Measurements from ENCODE around the gene POLD3. TPM values are rescaled to one million over a fixed set of nuclear protein-coding genes. Genes with fewer than 3 reads are reported as not detected.

POLD3 gene
- total RNA-seq, 4 donors from 2014 or later: 9.0 to 21.9 (median 12.8) TPM

GRCh38 chr11:74641289-74641688, 48.9 kb downstream of the POLD3 start:
- H3K9me3 ChIP-seq: no peaks in the 10 kb centered on the region
- peaks cover 0 to 8% (median 0%) of the 10 kb centered on the region in 4 donors for H3K4me1 ChIP-seq
- H3K4me3 ChIP-seq: no peak overlapping the region
- no peaks in the 10 kb centered on the region for H3K27me3 ChIP-seq
- WGBS, 2 donors: 81 to 88% methylated on average over 8 of the region's 8 CpGs
- DNase-seq (ENCODE audit: low spot score in 2 of 2): no peak
- TF ChIP-seq POLR2A (IDR thresholded peaks at IDR 0.05) (no peak), EP300 (IDR thresholded peaks at IDR 0.05) (no peak), CTCF (IDR thresholded peaks at IDR 0.05) (no peak)
- H3K27ac ChIP-seq: no peak overlapping the region
- H3K36me3 ChIP-seq: peaks cover 0 to 48% (median 10%) of the 10 kb centered on the region in 3 donors

- Histone ChIP-seq H3K4me3 (no peak overlapping the region), H3K9me3 (no peaks in the 10 kb centered on the region), H3K4me1 (peaks cover 0 to 8% (median 0%) of the 10 kb centered on the region in 4 donors), H3K27ac (no peak overlapping the region), H3K36me3 (peaks cover 0 to 45% (median 10%) of the 10 kb centered on the region in 3 donors), H3K27me3 (no peaks in the 10 kb centered on the region)
- no peak for DNase-seq (ENCODE audit: low spot score in 2 of 2)
- WGBS, 2 donors: 89 to 96% methylated on average over 4 of the region's 4 CpGs
- TF ChIP-seq POLR2A (IDR thresholded peaks at IDR 0.05) (no peak), CTCF (IDR thresholded peaks at IDR 0.05) (no peak), EP300 (IDR thresholded peaks at IDR 0.05) (no peak)
Observed at GRCh38 chr11:74641905-74642304, 49.5 kb downstream of the POLD3 start.

- peaks cover 0 to 8% (median 0%) of the 10 kb centered on the region in 4 donors for H3K4me1 ChIP-seq
- 95 to 98% methylated on average over 5 of the region's 5 CpGs for WGBS, 2 donors
- no peaks in the 10 kb centered on the region for H3K9me3 ChIP-seq
- no peak for DNase-seq (ENCODE audit: low spot score in 2 of 2)
- H3K36me3 ChIP-seq: peaks cover 0 to 43% (median 10%) of the 10 kb centered on the region in 3 donors
- no peak overlapping the region for H3K27ac ChIP-seq
- H3K27me3 ChIP-seq: no peaks in the 10 kb centered on the region
- no peak for TF ChIP-seq EP300 (IDR thresholded peaks at IDR 0.05)
- TF ChIP-seq CTCF (IDR thresholded peaks at IDR 0.05): no peak
- no peak for TF ChIP-seq POLR2A (IDR thresholded peaks at IDR 0.05)
- H3K4me3 ChIP-seq: no peak overlapping the region
Observed at GRCh38 chr11:74642912-74643311, 50.5 kb downstream of the POLD3 start.

GRCh38 chr11:74644081-74644480, 51.7 kb downstream of the POLD3 start:
- H3K4me1 ChIP-seq: no peaks in the 10 kb centered on the region
- peaks cover 0 to 51% (median 10%) of the 10 kb centered on the region in 3 donors for H3K36me3 ChIP-seq
- no peak overlapping the region for H3K27ac ChIP-seq
- no peak for TF ChIP-seq CTCF (IDR thresholded peaks at IDR 0.05)
- TF ChIP-seq EP300 (IDR thresholded peaks at IDR 0.05): no peak
- no peak for TF ChIP-seq POLR2A (IDR thresholded peaks at IDR 0.05)
- no peak overlapping the region for H3K4me3 ChIP-seq
- DNase-seq (ENCODE audit: low spot score in 2 of 2): no peak
- H3K27me3 ChIP-seq: no peaks in the 10 kb centered on the region
- no peaks in the 10 kb centered on the region for H3K9me3 ChIP-seq
- 48 to 54% methylated on average over 4 of the region's 4 CpGs for WGBS, 2 donors

- no peak overlapping the region for H3K4me3 ChIP-seq
- no peaks in the 10 kb centered on the region for H3K27me3 ChIP-seq
- no peaks in the 10 kb centered on the region for H3K9me3 ChIP-seq
- WGBS, 2 donors: 80 to 88% methylated on average over 4 of the region's 4 CpGs
- no peak for DNase-seq (ENCODE audit: low spot score in 2 of 2)
- H3K4me1 ChIP-seq: no peaks in the 10 kb centered on the region
- TF ChIP-seq EP300 (IDR thresholded peaks at IDR 0.05) (no peak), POLR2A (IDR thresholded peaks at IDR 0.05) (no peak), CTCF (IDR thresholded peaks at IDR 0.05) (no peak)
- no peak overlapping the region for H3K27ac ChIP-seq
- H3K36me3 ChIP-seq: peaks cover 0 to 38% (median 3%) of the 10 kb centered on the region in 3 donors
Observed at GRCh38 chr11:74646215-74646614, 53.8 kb downstream of the POLD3 start.

All from tibial nerve (tissue), 4 donors.